ENCODE measurements around the gene YRDC.

DNA sequence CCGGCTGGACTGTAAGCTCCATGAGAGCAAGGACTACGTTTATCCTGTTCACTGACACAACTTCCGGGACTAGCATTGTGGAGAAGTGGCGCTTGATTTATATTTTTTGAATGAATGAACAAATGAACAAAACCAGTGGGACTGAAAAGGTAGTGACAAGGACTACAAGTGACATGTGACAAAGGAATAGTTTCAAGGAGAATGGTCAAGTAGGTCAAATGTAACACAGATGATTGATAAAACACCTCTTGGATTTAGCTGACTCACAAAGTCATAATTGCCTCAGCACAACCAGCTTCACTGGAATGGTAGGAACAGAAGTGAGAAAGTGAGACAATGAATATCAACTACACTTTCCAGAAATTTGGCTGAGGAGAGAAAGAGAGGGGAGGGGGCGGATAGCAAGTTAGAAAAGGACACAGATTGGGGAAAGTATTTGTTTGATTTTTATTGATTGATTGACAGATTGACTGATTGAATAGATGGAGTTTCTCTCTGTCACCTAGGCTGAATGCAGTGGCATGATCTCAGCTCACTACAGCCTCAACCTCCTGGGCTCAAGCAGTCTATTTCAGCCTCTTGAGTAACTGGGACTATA lies 37.1 kb upstream of the YRDC start:
- TF ChIP-seq RAD21 (conservative IDR thresholded peaks at IDR 0.05), result no peak
- no peak for TF ChIP-seq MXI1 (conservative IDR thresholded peaks at IDR 0.05; ENCODE audit: poor library complexity, severe bottlenecking)
- no peak for TF ChIP-seq CTCF (IDR thresholded peaks at IDR 0.05; ENCODE audit: poor library complexity, severe bottlenecking)
- TF ChIP-seq EZH2 (IDR thresholded peaks at IDR 0.05; ENCODE audit: borderline replicate concordance, insufficient read depth, low read length, poor library complexity, severe bottlenecking), result no peak
- no peak for TF ChIP-seq EP300 (conservative IDR thresholded peaks at IDR 0.05; ENCODE audit: poor library complexity, severe bottlenecking)

Data from neural cell (in vitro differentiated cells).